Smooth muscle cell (in vitro differentiated cells): ENCODE results near the gene DBR1. TPM values are rescaled to one million over a fixed set of nuclear protein-coding genes. Genes with fewer than 3 reads are reported as not detected.

Experiments
- DNase-seq: peaks from one replicate; lab custom pipeline; 2025; ENCODE audit not compliant: unreplicated experiment; lab: John Stamatoyannopoulos, UW
- H2AFZ ChIP-seq: fragments of 200-600 bp; sonication (generic); 2 replicates; pipeline ENCODE4 v1.6.0; 2016; ENCODE audit warnings: antibody characterized with exemption, low read depth, mild to moderate bottlenecking
- H3F3A ChIP-seq: fragments of 200-600 bp; sonication (generic); 2 replicates; pipeline ENCODE4 v1.6.0; 2017; ENCODE audit warnings: antibody characterized with exemption, low read depth
- H3K27ac ChIP-seq: fragments of 200-600 bp; sonication (generic); 2 replicates; pipeline ENCODE4 v1.5.1; 2016; ENCODE audit warnings: low read depth, mild to moderate bottlenecking
- H3K27me3 ChIP-seq: fragments of 200-600 bp; sonication (generic); 2 replicates; pipeline ENCODE4 v1.6.1; 2016; ENCODE audit warnings: low read depth, mild to moderate bottlenecking
- H3K36me3 ChIP-seq: fragments of 200-600 bp; sonication (generic); 2 replicates; pipeline ENCODE4 v1.5.1; 2016; ENCODE audit warnings: low read depth
- H3K4me1 ChIP-seq: fragments of 200-600 bp; sonication (generic); 2 replicates; pipeline ENCODE4 v1.5.1; 2016; ENCODE audit warnings: low read depth
- H3K4me2 ChIP-seq: fragments of 200-600 bp; sonication (generic); 2 replicates; pipeline ENCODE4 v1.6.0; 2016; ENCODE audit warnings: mild to moderate bottlenecking
- H3K4me3 ChIP-seq: fragments of 200-600 bp; sonication (generic); 2 replicates; pipeline ENCODE4 v1.5.1; 2016; ENCODE audit warnings: mild to moderate bottlenecking
- H3K79me2 ChIP-seq: fragments of 200-600 bp; sonication (generic); 2 replicates; pipeline ENCODE4 v1.6.0; 2016; ENCODE audit warnings: low read depth, mild to moderate bottlenecking
- H3K9ac ChIP-seq: fragments of 200-600 bp; sonication (generic); 2 replicates; pipeline ENCODE4 v1.6.0; 2016; ENCODE audit warnings: low read depth
- H3K9me3 ChIP-seq: fragments of 200-600 bp; sonication (generic); replicated peaks from 2 replicates; pipeline ENCODE4 v1.5.1; 2016; ENCODE audit warnings: low read depth
- H4K20me1 ChIP-seq: fragments of 200-600 bp; sonication (generic); 2 replicates; pipeline ENCODE4 v1.6.0; 2016; ENCODE audit warnings: low read depth
- CTCF ChIP-seq: fragments of 200-600 bp; sonication (generic); IDR thresholded peaks from 2 replicates; pipeline ENCODE4 v1.5.1; 2017; ENCODE audit warnings: borderline replicate concordance, mild to moderate bottlenecking, antibody characterized with exemption; ENCODE audit not compliant: insufficient read depth, poor library complexity, severe bottlenecking
- WGBS: methylation state at CpG from one replicate; pipeline ENCODE4 v1.1.7; 2016; ENCODE audit warnings: low lambda C conversion rate; 5-methylcytosine and 5-hydroxymethylcytosine counted together
- polyA plus RNA-seq: library from polyadenylated mRNA; unstranded; fragments of >200 nt; fragmentation: Nextera tagmentation; extraction: Ambion mirVana; gene quantifications from 2 replicates; pipeline ENCODE4 v1.2.1, GENCODE V29; 2016
- total RNA-seq: library from RNA; depleted of rRNA; stranded (reverse); fragments of >200 nt; gene quantifications from 2 replicates; pipeline ENCODE4 v1.2.3, GENCODE V29; 2014

Gene DBR1
- total RNA-seq, result 15.1 and 17.4 TPM in 2 replicates
- 10.9 and 13.8 TPM in 2 replicates for polyA plus RNA-seq

- 2% methylated on average over 36 of the region's 38 CpGs for WGBS
- peak; percentile 22 for DNase-seq
- Histone ChIP-seq H3K9ac (peak within 1 kb of the TSS; percentile 73), H2AFZ (peak within 1 kb of the TSS; percentile 100), H3K36me3 (peaks cover 3% of the 10 kb centered on the region), H3F3A (no peaks in the 10 kb centered on the region), H3K9me3 (no peaks in the 10 kb centered on the region), H3K27ac (peak within 1 kb of the TSS; percentile 63), H3K27me3 (no peaks in the 10 kb centered on the region), H3K4me1 (peaks cover 16% of the 10 kb centered on the region), H3K4me2 (peak within 1 kb of the TSS; percentile 99), H4K20me1 (no peaks in the 10 kb centered on the region), H3K79me2 (peaks cover 39% of the 10 kb centered on the region), H3K4me3 (peak within 1 kb of the TSS; percentile 87)
- TF ChIP-seq CTCF, result no peak
These were observed at the start of gene DBR1 for GRCh38 chr3:138174421-138175131. Gene DBR1 (minus strand): TSS chr3:138174921. CDS start chr3:138174795, 126 bp downstream.

GRCh38 chr3:138222942-138223287 lies 48.2 kb upstream of the DBR1 start:
- no peak overlapping the region for H2AFZ ChIP-seq
- H4K20me1 ChIP-seq, result peaks cover 37% of the 10 kb centered on the region
- peaks cover 7% of the 10 kb centered on the region for H3K79me2 ChIP-seq
- H3K36me3 ChIP-seq, result peaks cover 4% of the 10 kb centered on the region
- no peaks in the 10 kb centered on the region for H3K27me3 ChIP-seq
- 98% methylated on average over 2 of the region's 2 CpGs for WGBS
- no peak overlapping the region for H3K4me2 ChIP-seq
- TF ChIP-seq CTCF, result no peak
- H3K4me3 ChIP-seq, result no peak overlapping the region
- H3K9me3 ChIP-seq, result no peaks in the 10 kb centered on the region
- H3K9ac ChIP-seq, result no peak overlapping the region
- no peaks in the 10 kb centered on the region for H3K4me1 ChIP-seq
- no peak overlapping the region for H3K27ac ChIP-seq
- DNase-seq, result no peak
- H3F3A ChIP-seq, result no peaks in the 10 kb centered on the region

GRCh38 chr3:138222131-138222941 lies 47.6 kb upstream of the DBR1 start:
- Histone ChIP-seq H3K9me3 (no peaks in the 10 kb centered on the region), H3K36me3 (peaks cover 4% of the 10 kb centered on the region), H3K79me2 (peaks cover 10% of the 10 kb centered on the region), H3K4me2 (no peak overlapping the region), H3K27ac (no peak overlapping the region), H3K4me3 (no peak overlapping the region), H3K4me1 (no peaks in the 10 kb centered on the region), H3F3A (no peaks in the 10 kb centered on the region), H4K20me1 (peaks cover 41% of the 10 kb centered on the region), H3K27me3 (no peaks in the 10 kb centered on the region), H2AFZ (no peak overlapping the region), H3K9ac (no peak overlapping the region)
- 92% methylated on average over 2 of the region's 2 CpGs for WGBS
- no peak for DNase-seq
- TF ChIP-seq CTCF, result no peak
